GM12878 (cell line): Measurements from ENCODE around the gene ADGRV1. TPM values are rescaled to one million over a fixed set of nuclear protein-coding genes. Genes with fewer than 3 reads are reported as not detected.

ENCODE experiments used
- ATAC-seq: fragments of 200-7000 bp; cut with Tn5 transposase; 3 replicates; pipeline ENCODE4 v1.9.1; 2020; ENCODE audit warnings: mild to moderate bottlenecking, moderate library complexity
- BruUV-seq: library from RNA; stranded (reverse); fragments of 400-500 nt; replicated peaks from 2 replicates; lab custom pipeline; 2021; lab: Mats Ljungman, UMichigan
- CTCF ChIA-PET: fragments of 300-600 bp; sonication (Branson Sonifier 250); formaldehyde crosslinking; extraction: SDS; loops from one replicate; lab custom pipeline; 2021; ENCODE audit warnings: inconsistent platforms; lab: Yijun Ruan, JAX
- POLR2A ChIA-PET: fragments of 350-600 bp; formaldehyde crosslinking; extraction: SDS; loops from one replicate; lab custom pipeline; 2021; ENCODE audit warnings: inconsistent platforms; lab: Charles Lee
- RAD21 ChIA-PET: fragments of 300-600 bp; sonication (Branson Sonifier 250); formaldehyde crosslinking; loops from one replicate; lab custom pipeline; 2023; ENCODE audit warnings: antibody characterized with exemption; ENCODE audit not compliant: unreplicated experiment; lab: Charles Lee
- SMC1A ChIA-PET: fragments of 300-600 bp; sonication (Branson Sonifier 250); formaldehyde crosslinking; loops from one replicate; lab custom pipeline; 2023; ENCODE audit not compliant: unreplicated experiment, uncharacterized antibody; lab: Charles Lee
- DNase-seq: peaks from one replicate; pipeline ENCODE4 v3.0.0-alpha.2; 2011; ENCODE audit warnings: low read depth, low spot score
- FAIRE-seq: peaks from 3 replicates; lab custom pipeline; 2011; peaks lifted over from hg19 to GRCh38; lab: Jason Lieb, UNC
- H2AFZ ChIP-seq: 2 replicates; pipeline ENCODE4 v1.6.0; 2011; ENCODE audit warnings: low read depth, low read length, control low read depth; ENCODE audit not compliant: control insufficient read depth
- H3K27ac ChIP-seq: 2 replicates; pipeline ENCODE4 v1.5.1; 2011; ENCODE audit warnings: control low read depth; ENCODE audit not compliant: control insufficient read depth, insufficient read depth
- H3K27me3 ChIP-seq, 2 experiments: replicated peaks in 1 of 2; 2 replicates each; pipeline versions ENCODE4 v1.6.0 to v1.6.1; 2011; ENCODE audit warnings: low read length in 1 of 2; ENCODE audit not compliant: control insufficient read depth in 2 of 2, insufficient read depth in 2 of 2
- H3K36me3 ChIP-seq, 2 experiments: 2 replicates each; pipeline ENCODE4 v1.5.1; 2011; ENCODE audit warnings: low read length in 1 of 2; ENCODE audit not compliant: control insufficient read depth in 2 of 2, insufficient read depth in 2 of 2
- H3K4me1 ChIP-seq: 2 replicates; pipeline ENCODE4 v1.6.1; 2011; ENCODE audit warnings: mild to moderate bottlenecking, low read length, moderate library complexity, mixed read lengths; ENCODE audit not compliant: control insufficient read depth, insufficient read depth
- H3K4me2 ChIP-seq: 2 replicates; pipeline ENCODE4 v1.6.0; 2011; ENCODE audit warnings: control low read depth; ENCODE audit not compliant: control insufficient read depth, insufficient read depth
- H3K4me3 ChIP-seq: fragments of 200-600 bp; sonication (generic); 2 replicates; pipeline ENCODE4 v1.5.1; 2016
- H3K79me2 ChIP-seq: 2 replicates; pipeline ENCODE4 v1.6.0; 2011; ENCODE audit warnings: low read length; ENCODE audit not compliant: control insufficient read depth, insufficient read depth
- H3K9ac ChIP-seq: 2 replicates; pipeline ENCODE4 v1.8.0; 2011; ENCODE audit warnings: low read length, control low read depth, mixed read lengths; ENCODE audit not compliant: control insufficient read depth, insufficient read depth
- H3K9me3 ChIP-seq: replicated peaks from 3 replicates; pipeline ENCODE4 v1.5.1; 2011; ENCODE audit warnings: mild to moderate bottlenecking, low read length; ENCODE audit not compliant: control insufficient read depth, insufficient read depth
- H4K20me1 ChIP-seq: 2 replicates; pipeline ENCODE4 v1.6.0; 2011; ENCODE audit not compliant: control insufficient read depth, insufficient read depth
- ATF2 ChIP-seq: IDR thresholded peaks from 2 replicates; pipeline ENCODE4 v1.6.1; 2012; ENCODE audit warnings: low read length, inconsistent platforms
- BCL11A ChIP-seq: IDR thresholded peaks from 2 replicates; pipeline ENCODE4 v1.6.1; 2011; ENCODE audit warnings: low read depth, low read length
- CHD2 ChIP-seq: IDR thresholded peaks from 2 replicates; pipeline ENCODE4 v1.6.1; 2011; ENCODE audit warnings: low read depth, low read length, improper control_type of control experiment, borderline replicate concordance
- CHD4 ChIP-seq: fragments of 200-600 bp; sonication (generic); IDR thresholded peaks from 2 replicates; pipeline ENCODE4 v1.6.1; 2016; ENCODE audit warnings: mild to moderate bottlenecking
- CUX1 ChIP-seq: IDR thresholded peaks from 2 replicates; pipeline ENCODE4 v1.6.1; 2012; ENCODE audit warnings: improper control_type of control experiment, low read depth, low read length; ENCODE audit not compliant: insufficient replicate concordance
- ELK1 ChIP-seq: IDR thresholded peaks from 2 replicates; pipeline ENCODE4 v1.6.1; 2012; ENCODE audit warnings: low read depth, low read length, improper control_type of control experiment
- GATAD2B ChIP-seq: fragments of 450-650 bp; conservative IDR thresholded peaks from 2 replicates; pipeline ENCODE4 v1.6.1; 2017; ENCODE audit warnings: low read depth, mild to moderate bottlenecking, moderate library complexity
- MAX ChIP-seq: IDR thresholded peaks from 2 replicates; pipeline ENCODE4 v1.6.1; 2012; ENCODE audit warnings: low read depth, low read length, improper control_type of control experiment
- NFYB ChIP-seq: IDR thresholded peaks from 2 replicates; pipeline ENCODE4 v1.6.1; 2011; ENCODE audit warnings: low read depth, mild to moderate bottlenecking, low read length, improper control_type of control experiment, moderate library complexity; ENCODE audit not compliant: insufficient read depth
- TCF3 ChIP-seq: IDR thresholded peaks from 2 replicates; pipeline ENCODE4 v1.6.1; 2012; ENCODE audit warnings: low read depth, mild to moderate bottlenecking, low read length, borderline replicate concordance; ENCODE audit not compliant: insufficient read depth
- WRNIP1 ChIP-seq: IDR thresholded peaks from 2 replicates; pipeline ENCODE4 v1.6.1; 2011; ENCODE audit warnings: low read depth, low read length, improper control_type of control experiment, borderline replicate concordance
- ZBTB40 ChIP-seq: fragments of 450-650 bp; IDR thresholded peaks from 2 replicates; pipeline ENCODE4 v1.6.1; 2016; ENCODE audit warnings: mild to moderate bottlenecking, moderate library complexity, borderline replicate concordance
- WGBS: methylation state at CpG from one replicate; pipeline ENCODE4 v1.1.6; 2016; ENCODE audit warnings: low lambda C conversion rate; ENCODE audit not compliant: insufficient replicate concordance, insufficient coverage; ENCODE audit errors: missing lambda C conversion rate; 5-methylcytosine and 5-hydroxymethylcytosine counted together
- in situ Hi-C: fragments of 300-500 bp; cut with MboI; formaldehyde crosslinking; loops from 9 replicates; pipeline ENCODE4 v1.14.3; 2018; ENCODE audit warnings: mixed read lengths
- intact Hi-C: fragments of 100-400 bp; cut with micrococcal nuclease; formaldehyde crosslinking; loops from one replicate; pipeline ENCODE4 v1.14.2; 2022; ENCODE audit not compliant: unreplicated experiment
- polyA plus RNA-seq, 11 experiments: library from polyadenylated mRNA; depleted of rRNA in 4 of 11; unstranded in 6 of 11; stranded (reverse) in 5 of 11; fragments of >200 nt; fragmentation: Nextera tagmentation in 4 of 11; fragmentation: Illumina TruSeq in 1 of 11; extraction: Ambion mirVana in 4 of 11; extraction: Trizol in 1 of 11; gene quantifications; 1 replicate in 1 of 11; 2 replicates in 10 of 11; pipeline versions ENCODE4 v1.2.1 to v1.2.3, GENCODE V29; 2011 to 2016; ENCODE audit warnings: inconsistent platforms in 2 of 11, missing spikeins in 2 of 11, low read depth in 1 of 11
- total RNA-seq, 4 experiments: library from RNA; depleted of rRNA in 3 of 4; stranded (reverse); fragments of >200 nt in 3 of 4; fragmentation: Illumina TruSeq in 1 of 4; extraction: Trizol in 1 of 4; gene quantifications; 2 replicates each; pipeline versions ENCODE4 v1.2.1 to v1.2.3, GENCODE V29; 2013 to 2021

The ADGRV1 gene
- total and polyA plus RNA-seq, 10 of the 15 experiments (the other 5 are each of a cell fraction or from before 2014, with no cell fraction given), result 0.04 to 8.1 (median 0.16) TPM; not detected in 1

GRCh38 chr5:90581956-90582355 lies 23.4 kb downstream of the ADGRV1 start:
- ChIA-PET RAD21 (no interaction called here), CTCF (interaction anchor here (2.2 kb wide), 1 partner anchor 22 kb away, joined by 8 read pairs; no protein-coding TSS in a partner anchor), SMC1A (interaction anchor here (1.3 kb wide), 1 partner anchor 15 kb away, joined by 3 read pairs; no protein-coding TSS in a partner anchor), POLR2A (no interaction called here)
- Histone ChIP-seq H3K27me3 (no peaks in the 10 kb centered on the region), H3K4me2 (no peak overlapping the region), H3K9me3 (no peaks in the 10 kb centered on the region), H2AFZ (no peak overlapping the region), H3K4me3 (no peak overlapping the region), H3K4me1 (no peaks in the 10 kb centered on the region), H3K79me2 (no peaks in the 10 kb centered on the region), H4K20me1 (no peaks in the 10 kb centered on the region), H3K36me3 (no peaks in the 10 kb centered on the region), H3K9ac (no peak overlapping the region), H3K27ac (no peak overlapping the region)
- 0% methylated on average over 2 of the region's 2 CpGs for WGBS
- ATAC-seq (no peak), DNase-seq (no peak), FAIRE-seq (no peak)
- in situ Hi-C loops (no loop called here), intact Hi-C loops (no loop called here)
- BruUV-seq, result no TSS peak
- TF ChIP-seq TCF3 (no peak), ELK1 (no peak), WRNIP1 (no peak), MAX (no peak), ATF2 (no peak), CUX1 (no peak), CHD4 (no peak), ZBTB40 (no peak), CHD2 (no peak), NFYB (no peak), GATAD2B (no peak), BCL11A (no peak)
